NB4 (cell line): ENCODE results near the gene PSME1.

Experiments used
- DNase-seq: peaks from one replicate; pipeline ENCODE4 v3.0.0; 2010; ENCODE audit warnings: low read depth
- H3K4me3 ChIP-seq: one replicate; pipeline ENCODE4 v1.5.1; 2011; ENCODE audit warnings: mild to moderate bottlenecking, low read depth, low read length, moderate library complexity
- MYC ChIP-seq: IDR thresholded peaks from 2 replicates; pipeline ENCODE4 v1.6.1; 2011; ENCODE audit warnings: low read depth, low read length
- POLR2A ChIP-seq: IDR thresholded peaks from 2 replicates; pipeline ENCODE4 v1.6.1; 2011; ENCODE audit warnings: mild to moderate bottlenecking; ENCODE audit not compliant: insufficient read length; ENCODE audit errors: extremely low read depth
- TF ChIP-seq, protein P1 (sequence below): IDR thresholded peaks from 2 replicates; pipeline ENCODE4 v1.6.1; 2011; ENCODE audit warnings: low read depth, low read length
- TF ChIP-seq, protein P2 (sequence below): IDR thresholded peaks from one replicate; pipeline ENCODE4 v1.5.1; 2012; ENCODE audit warnings: low read depth, low read length

Gene PSME1

GRCh38 chr14:24172261-24172860 is 36.4 kb downstream of the PSME1 start:
- no peak for DNase-seq
- H3K4me3 ChIP-seq: no peak overlapping the region

DNA sequence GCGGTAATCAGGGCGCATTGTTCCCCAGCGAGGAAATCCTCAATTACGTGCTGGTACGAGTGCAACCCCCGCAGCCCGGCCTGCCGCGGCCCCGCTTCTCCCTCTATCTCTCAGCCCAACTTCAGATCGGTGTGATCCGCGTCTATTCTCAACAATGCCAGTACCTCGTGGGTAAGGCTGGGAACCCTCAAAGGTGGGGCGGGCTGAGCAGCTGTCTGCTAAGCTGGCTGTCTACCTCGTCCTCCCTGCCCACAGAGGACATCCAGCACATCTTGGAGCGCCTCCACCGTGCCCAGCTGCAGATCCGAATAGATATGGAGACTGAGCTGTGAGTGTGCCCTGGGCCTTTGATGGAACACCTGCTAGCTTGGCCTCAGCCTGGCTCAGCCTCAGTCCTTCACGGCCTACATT is 36.9 kb downstream of the PSME1 start:
- no peak overlapping the region for H3K4me3 ChIP-seq
- TF ChIP-seq, protein P1, sequence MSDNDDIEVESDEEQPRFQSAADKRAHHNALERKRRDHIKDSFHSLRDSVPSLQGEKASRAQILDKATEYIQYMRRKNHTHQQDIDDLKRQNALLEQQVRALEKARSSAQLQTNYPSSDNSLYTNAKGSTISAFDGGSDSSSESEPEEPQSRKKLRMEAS: no peak
- TF ChIP-seq, protein P2, sequence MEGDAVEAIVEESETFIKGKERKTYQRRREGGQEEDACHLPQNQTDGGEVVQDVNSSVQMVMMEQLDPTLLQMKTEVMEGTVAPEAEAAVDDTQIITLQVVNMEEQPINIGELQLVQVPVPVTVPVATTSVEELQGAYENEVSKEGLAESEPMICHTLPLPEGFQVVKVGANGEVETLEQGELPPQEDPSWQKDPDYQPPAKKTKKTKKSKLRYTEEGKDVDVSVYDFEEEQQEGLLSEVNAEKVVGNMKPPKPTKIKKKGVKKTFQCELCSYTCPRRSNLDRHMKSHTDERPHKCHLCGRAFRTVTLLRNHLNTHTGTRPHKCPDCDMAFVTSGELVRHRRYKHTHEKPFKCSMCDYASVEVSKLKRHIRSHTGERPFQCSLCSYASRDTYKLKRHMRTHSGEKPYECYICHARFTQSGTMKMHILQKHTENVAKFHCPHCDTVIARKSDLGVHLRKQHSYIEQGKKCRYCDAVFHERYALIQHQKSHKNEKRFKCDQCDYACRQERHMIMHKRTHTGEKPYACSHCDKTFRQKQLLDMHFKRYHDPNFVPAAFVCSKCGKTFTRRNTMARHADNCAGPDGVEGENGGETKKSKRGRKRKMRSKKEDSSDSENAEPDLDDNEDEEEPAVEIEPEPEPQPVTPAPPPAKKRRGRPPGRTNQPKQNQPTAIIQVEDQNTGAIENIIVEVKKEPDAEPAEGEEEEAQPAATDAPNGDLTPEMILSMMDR: no peak
- TF ChIP-seq POLR2A (no peak), MYC (no peak)
- DNase-seq: no peak

More at GRCh38 chr14:24172261-24172860, 36.4 kb downstream of the PSME1 start:
- TF ChIP-seq POLR2A (no peak), MYC (no peak)
- TF ChIP-seq, protein P2: no peak
- TF ChIP-seq, protein P1: no peak

GRCh38 chr14:24176599-24176998 is 40.6 kb downstream of the PSME1 start:
- DNase-seq: no peak
- no peak overlapping the region for H3K4me3 ChIP-seq
- TF ChIP-seq MYC (no peak), POLR2A (no peak)
- TF ChIP-seq, protein P1: no peak
- TF ChIP-seq, protein P2: no peak

DNA sequence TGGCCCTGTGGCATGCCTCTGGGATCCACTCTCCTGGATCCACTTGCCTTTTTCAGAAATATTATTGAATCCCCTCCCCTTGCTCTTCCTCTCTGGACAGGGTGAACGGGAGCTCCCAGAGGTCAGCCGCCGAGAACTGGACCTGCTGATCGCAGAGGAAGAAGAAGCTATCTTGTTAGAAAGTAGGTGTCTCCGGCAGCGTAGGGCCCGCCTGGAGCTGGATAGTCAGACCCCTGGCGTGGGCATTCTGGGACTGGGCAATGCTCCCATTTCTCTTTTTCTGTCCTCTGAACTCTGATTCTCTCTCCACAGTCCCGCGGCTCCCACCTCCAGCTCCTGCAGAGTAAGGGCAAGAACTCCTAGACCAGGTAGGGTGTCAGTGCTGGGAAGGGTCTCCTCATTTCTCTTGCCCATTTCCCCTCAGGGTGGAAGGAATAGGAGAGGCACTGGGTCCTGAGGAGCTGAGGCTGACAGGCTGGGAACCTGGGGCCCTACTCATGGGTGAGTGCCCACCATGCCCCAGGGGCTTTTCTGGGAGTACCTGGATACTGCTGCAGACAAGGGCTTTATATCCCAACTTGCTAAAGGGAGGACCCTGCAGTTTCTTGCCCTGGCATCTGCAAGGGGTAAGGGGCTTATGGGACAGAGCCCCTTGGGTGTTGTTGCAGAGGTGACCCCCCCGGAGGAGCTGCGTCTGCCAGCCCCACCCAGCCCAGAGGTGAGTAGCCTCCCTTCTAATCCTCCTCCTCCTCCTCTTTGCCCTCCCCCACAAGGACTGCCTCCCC is 41.2 kb downstream of the PSME1 start:
- no peak overlapping the region for H3K4me3 ChIP-seq
- DNase-seq: no peak
- TF ChIP-seq MYC (no peak), POLR2A (no peak)
- TF ChIP-seq, protein P2: no peak
- TF ChIP-seq, protein P1: no peak

DNA sequence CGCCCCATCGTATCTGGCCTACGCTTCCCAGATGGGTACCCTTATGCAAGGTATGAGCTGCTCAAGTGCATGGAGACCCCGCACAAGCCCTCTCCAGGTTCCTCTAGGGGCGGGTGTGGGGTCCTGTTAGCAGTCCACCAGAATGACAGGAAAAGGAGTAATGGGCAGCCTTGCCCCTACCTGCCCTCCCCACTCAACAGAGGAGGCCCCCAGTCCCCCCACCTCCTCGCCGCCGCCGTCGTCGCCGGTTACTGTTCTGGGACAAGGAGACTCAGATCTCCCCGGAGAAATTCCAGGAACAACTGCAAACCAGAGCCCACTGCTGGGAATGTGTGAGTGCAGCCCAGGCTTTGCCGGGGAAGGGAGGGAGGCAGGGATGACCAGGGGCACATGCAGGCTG is 41.9 kb downstream of the PSME1 start:
- TF ChIP-seq, protein P1: no peak
- TF ChIP-seq MYC: no peak
- TF ChIP-seq, protein P2: no peak
- TF ChIP-seq POLR2A: no peak
- H3K4me3 ChIP-seq: no peak overlapping the region
- DNase-seq: no peak
